Skeletal muscle tissue (tissue), 5 donors: Measurements from ENCODE around the gene KIF5A. TPM values are rescaled to one million over a fixed set of nuclear protein-coding genes. Genes with fewer than 3 reads are reported as not detected.

ENCODE experiments used
- H3K27ac ChIP-seq: one replicate; pipeline ENCODE4 v1.7.0; 2013; ENCODE audit warnings: mild to moderate bottlenecking, low read depth, low read length, inconsistent platforms
- H3K27me3 ChIP-seq, 3 donors: one replicate each; pipeline ENCODE4 v1.7.0; 2013; ENCODE audit warnings: low read length in 3 of 3; ENCODE audit not compliant: control insufficient read depth in 3 of 3, insufficient read depth in 3 of 3
- H3K36me3 ChIP-seq, 3 donors: one replicate each; pipeline ENCODE4 v1.7.0; 2013; ENCODE audit warnings: low read length in 3 of 3; ENCODE audit not compliant: control insufficient read depth in 3 of 3, insufficient read depth in 3 of 3
- H3K4me1 ChIP-seq, 3 donors: one replicate each; pipeline ENCODE4 v1.7.0; 2013; ENCODE audit warnings: low read length in 3 of 3, mild to moderate bottlenecking in 3 of 3; ENCODE audit not compliant: control insufficient read depth in 3 of 3, insufficient read depth in 3 of 3
- H3K4me3 ChIP-seq, 3 donors: one replicate each; pipeline ENCODE4 v1.7.0; 2013; ENCODE audit warnings: low read length in 3 of 3
- H3K9ac ChIP-seq, 3 donors: one replicate each; pipeline ENCODE4 v1.7.0; 2013; ENCODE audit warnings: low read length in 3 of 3, mild to moderate bottlenecking in 3 of 3, moderate library complexity in 2 of 3, low read depth in 1 of 3
- H3K9me3 ChIP-seq, 3 donors: one replicate each; pipeline ENCODE4 v1.7.0; 2013; ENCODE audit warnings: low read length in 3 of 3; ENCODE audit not compliant: control insufficient read depth in 3 of 3
- small RNA-seq: library from RNA; depleted of rRNA; stranded (forward); fragments of <200 nt; gene quantifications from one replicate; pipeline ENCODE3, GENCODE V24; 2014
- total RNA-seq: library from RNA; depleted of rRNA; stranded (reverse); fragments of >200 nt; gene quantifications from one replicate; pipeline ENCODE4 v1.2.3, GENCODE V29; 2014
- donor health status: Osteomylitis.

KIF5A gene
- total RNA-seq, 1 donor from 2014 or later: under 0.01 TPM

DNA sequence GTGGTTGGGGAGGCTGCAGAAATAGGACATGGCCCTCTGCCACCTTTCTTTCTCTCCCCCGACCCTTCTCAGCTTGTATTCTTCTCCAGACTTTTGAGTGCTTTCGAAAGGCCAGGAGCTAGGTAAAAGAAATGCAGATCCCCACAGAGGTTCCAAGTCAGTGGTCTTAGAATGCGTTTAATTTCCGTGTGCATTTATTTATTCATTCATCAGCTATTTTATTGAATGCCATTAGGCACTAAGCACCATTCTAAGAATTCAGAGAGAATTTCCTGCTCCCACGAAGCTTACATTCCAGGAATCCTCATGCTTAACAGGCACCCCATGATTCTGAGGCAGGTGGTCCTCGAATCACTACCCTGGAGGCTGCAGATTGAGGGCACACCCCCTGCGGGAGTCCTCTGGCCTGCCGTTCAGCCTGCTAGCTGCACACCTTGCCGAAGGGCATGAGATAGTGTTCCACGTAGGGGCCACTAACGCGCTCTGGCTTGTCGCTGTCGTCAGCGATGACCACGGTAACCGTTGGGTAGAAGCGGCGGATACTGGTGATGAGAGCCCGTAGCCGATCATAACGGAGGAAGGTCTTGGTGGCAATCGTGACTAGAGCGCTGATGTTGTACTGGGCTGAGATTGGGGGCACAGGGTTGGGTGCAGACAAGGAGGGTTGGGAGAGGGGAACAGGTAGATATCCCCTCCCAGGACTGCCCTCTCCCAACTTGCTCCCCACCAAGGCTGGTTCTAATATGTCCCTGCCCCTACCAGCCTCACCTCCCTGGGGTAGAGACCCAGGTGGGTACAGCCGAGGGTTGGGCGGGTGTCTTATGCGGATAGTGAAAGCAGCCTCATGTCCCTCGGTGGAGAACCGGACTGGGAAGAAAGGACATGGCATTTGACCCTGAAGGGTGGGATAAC is 78.7 kb downstream of the KIF5A start:
- H3K9ac ChIP-seq: no peak overlapping the region
- H3K9me3 ChIP-seq: no peaks in the 10 kb centered on the region
- peaks cover 0 to 10% (median 10%) of the 10 kb centered on the region in 3 donors for H3K36me3 ChIP-seq
- peaks cover 2 to 20% (median 20%) of the 10 kb centered on the region in 3 donors for H3K4me1 ChIP-seq
- H3K27me3 ChIP-seq: peaks cover 29 to 55% (median 30%) of the 10 kb centered on the region in 3 donors
- no peak overlapping the region for H3K4me3 ChIP-seq
- no peak overlapping the region for H3K27ac ChIP-seq

DNA sequence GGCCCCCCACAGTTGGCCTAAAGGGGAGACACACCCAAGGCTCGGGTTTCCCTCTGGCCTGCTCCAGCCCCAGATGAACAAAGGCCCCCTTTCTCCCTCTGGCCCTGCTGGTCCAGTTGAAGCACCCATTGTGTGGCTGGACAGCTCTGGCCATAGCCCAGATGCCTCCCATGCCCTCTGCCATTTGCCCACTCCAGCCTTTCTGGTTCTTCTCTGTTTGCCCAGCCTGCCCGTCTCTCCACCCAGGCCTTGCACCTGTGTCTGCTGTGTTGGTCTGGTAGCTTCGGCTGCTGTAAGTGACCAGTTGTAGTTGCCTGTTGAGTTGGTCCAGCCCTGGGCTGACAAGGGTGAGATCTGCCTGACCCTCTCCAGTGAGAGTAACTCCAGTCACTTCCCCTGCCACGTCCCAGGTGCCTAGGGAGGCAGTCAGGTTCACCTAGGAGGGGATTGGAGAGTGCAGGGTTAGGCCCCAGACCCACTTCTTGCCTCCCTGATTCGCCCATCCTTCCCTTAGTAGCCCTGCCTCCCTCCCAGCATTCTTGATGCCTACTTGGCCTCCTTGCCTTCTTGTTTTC is 80.1 kb downstream of the KIF5A start:
- peaks cover 15 to 42% (median 19%) of the 10 kb centered on the region in 3 donors for H3K27me3 ChIP-seq
- no peaks in the 10 kb centered on the region for H3K9me3 ChIP-seq
- H3K4me3 ChIP-seq: no peak overlapping the region
- H3K27ac ChIP-seq: no peak overlapping the region
- H3K36me3 ChIP-seq: peaks cover 0 to 10% (median 10%) of the 10 kb centered on the region in 3 donors
- H3K9ac ChIP-seq: no peak overlapping the region
- H3K4me1 ChIP-seq: peaks cover 2 to 21% (median 20%) of the 10 kb centered on the region in 3 donors

DNA sequence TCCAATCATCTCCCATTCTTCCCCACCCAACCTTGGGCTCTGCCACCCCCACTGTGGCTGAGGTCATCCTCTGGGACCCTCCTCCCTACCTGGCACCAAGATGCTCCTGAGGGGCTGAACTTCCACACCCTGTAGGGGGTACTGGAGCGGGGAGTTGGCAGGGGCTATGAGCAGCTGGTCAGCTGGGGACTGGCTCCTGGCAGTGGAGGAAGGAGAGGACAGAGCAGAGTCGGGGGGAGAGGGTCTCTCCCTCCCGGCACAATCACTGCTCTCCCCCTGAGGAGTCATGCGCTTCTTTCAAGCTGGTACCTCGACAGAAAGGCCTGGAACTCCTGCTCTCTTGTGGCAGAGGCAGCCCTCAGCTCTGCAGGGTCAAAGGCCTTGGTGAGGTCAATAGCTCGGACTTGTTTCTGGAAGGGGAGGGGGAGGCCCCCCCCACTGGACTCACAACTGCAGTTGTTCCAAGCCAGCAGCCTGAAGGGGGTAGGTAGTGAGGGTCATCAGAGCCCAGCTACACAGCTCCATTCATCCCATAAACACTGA is 81.1 kb downstream of the KIF5A start:
- Histone ChIP-seq H3K4me1 (peaks cover 2 to 21% (median 20%) of the 10 kb centered on the region in 3 donors), H3K9me3 (no peaks in the 10 kb centered on the region), H3K36me3 (peaks cover 0 to 10% (median 10%) of the 10 kb centered on the region in 3 donors), H3K27me3 (peaks cover 12 to 36% (median 15%) of the 10 kb centered on the region in 3 donors), H3K4me3 (no peak overlapping the region), H3K9ac (peak overlapping the region in 1 of 3 donors; percentile 74), H3K27ac (no peak overlapping the region)

DNA sequence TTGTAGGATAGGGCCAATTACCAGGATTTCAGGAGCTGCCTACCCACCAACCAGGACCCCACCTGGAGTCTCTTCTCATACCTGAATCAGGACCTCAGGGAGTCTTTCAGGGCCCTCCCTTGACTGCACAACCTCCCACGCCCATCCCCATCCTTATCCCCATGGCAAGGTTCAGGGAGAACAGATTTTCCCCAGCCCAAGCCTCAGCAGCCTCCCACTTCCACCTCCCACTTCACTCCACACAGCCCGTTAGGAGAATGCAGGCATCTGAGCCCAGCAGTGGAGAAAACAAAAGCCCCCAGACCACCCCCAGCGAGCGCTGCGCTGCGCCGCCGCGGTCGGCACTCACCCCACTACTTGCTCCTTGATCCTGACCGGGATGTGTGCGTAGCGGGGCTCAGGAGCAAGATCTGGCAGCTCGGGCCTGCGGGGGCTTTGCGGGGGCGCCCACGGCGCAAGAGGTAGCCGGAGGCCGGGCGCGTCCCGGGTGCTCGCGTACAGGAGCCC is 81.8 kb downstream of the KIF5A start:
- Histone ChIP-seq H3K9me3 (no peaks in the 10 kb centered on the region), H3K4me1 (peaks cover 2 to 21% (median 20%) of the 10 kb centered on the region in 3 donors), H3K4me3 (peak overlapping the region; percentile 66 to 78 (median 76)), H3K27me3 (peaks cover 12 to 29% (median 14%) of the 10 kb centered on the region in 3 donors), H3K9ac (peak overlapping the region in 2 of 3 donors; percentile 74 to 76), H3K36me3 (peaks cover 0 to 10% (median 8%) of the 10 kb centered on the region in 3 donors), H3K27ac (no peak overlapping the region)

DNA sequence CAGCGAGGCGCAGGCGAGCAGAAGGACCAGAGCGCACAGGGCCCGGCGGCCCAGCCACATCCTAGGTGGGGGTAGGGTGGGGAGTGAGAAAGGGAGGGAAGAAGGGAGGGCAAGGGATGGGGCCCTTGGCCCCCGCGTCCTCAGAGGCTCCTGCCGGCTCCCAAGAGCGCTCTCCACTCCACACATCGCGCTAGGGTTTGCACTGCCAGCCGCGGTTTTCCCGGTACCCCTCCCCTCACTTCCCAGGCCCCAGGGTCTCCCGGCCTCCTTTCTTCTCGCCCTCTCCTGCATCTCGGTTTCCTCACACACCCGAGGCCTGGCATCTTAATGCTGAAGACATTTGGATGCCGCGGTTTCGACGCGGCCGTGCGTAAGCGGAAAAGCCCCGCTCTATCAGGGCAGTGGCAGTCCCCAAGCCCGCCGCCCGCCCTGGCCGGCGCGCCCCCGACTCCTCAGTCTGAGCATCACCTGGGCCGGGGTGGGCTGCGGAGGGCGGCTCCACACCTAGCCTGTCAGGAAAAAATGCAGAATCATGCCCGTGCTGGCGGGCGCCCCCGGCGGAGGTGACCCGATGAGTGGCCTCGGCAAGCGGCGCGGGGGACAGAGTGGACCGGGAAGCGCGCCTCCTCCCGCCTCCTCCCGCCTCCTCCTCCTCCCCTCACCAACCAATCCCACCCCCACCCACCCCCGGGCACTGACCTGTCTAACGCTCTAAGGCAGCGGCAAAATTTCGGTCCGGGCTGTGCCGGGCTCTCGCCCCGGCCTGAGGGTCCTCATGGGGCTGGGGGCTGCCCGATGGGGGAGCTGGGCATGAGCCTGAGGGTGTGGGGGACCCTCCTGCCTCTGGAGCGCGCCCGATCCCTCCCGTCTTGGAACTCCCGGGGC is 82.5 kb downstream of the KIF5A start:
- Histone ChIP-seq H3K27ac (no peak overlapping the region), H3K9ac (peak overlapping the region; percentile 33 to 76 (median 74)), H3K4me1 (peaks cover 2 to 21% (median 20%) of the 10 kb centered on the region in 3 donors), H3K4me3 (peak overlapping the region; percentile 66 to 78 (median 76)), H3K27me3 (peaks cover 10 to 28% (median 12%) of the 10 kb centered on the region in 3 donors), H3K36me3 (peaks cover 0 to 10% (median 8%) of the 10 kb centered on the region in 3 donors), H3K9me3 (no peaks in the 10 kb centered on the region)

DNA sequence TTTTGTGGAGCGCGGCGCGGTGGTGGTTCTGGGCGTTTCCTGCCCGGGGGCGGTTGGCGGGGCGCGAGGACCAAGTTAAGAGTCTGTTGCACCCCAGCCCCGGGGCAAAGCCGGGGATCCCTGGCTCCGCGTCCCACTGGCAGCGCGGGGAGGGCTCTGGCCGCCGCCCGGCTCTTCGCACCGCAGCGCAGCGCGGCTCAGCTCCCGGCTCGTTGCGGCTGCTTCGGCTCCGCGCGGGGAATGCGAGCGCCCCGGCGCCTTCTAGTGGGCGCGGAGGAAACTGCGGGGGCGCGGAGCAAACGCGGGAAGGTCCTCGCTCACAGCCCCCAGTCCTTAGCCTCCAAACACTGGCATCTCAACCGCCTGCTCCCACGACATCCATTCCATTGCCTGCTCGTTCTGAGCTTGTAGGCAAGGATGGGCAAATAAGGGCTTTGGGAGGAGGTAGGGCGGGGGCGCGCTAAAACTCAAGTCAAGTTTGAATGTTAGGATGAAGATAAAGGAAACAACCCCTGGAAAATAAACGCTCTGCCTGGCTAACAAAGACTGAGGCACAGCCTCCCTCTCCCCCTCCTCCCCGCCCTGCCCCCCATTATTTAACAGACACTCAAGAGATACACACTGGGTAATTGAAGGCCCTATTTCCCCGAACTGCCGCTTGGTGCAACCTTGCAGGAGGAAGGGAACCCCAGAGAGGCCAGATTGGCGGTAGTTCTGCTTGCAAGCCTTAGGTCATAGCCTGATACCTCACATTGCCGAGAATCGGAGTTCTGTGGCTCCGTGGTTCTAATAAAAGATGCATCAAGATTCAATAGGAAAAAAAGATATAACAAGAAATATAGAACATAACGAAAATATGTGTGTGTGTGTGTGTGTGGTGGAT is 83.4 kb downstream of the KIF5A start, which contains the start of gene B4GALNT1:
TSS of gene B4GALNT1 (minus strand) at position 244 of the 883 bp plus-strand sequence. CDS start 1,069 bp downstream, outside the sequence.
- Histone ChIP-seq H3K9ac (peak within 1 kb of the TSS; percentile 33 to 76 (median 74)), H3K27me3 (peaks cover 7 to 19% (median 10%) of the 10 kb centered on the region in 3 donors), H3K9me3 (no peaks in the 10 kb centered on the region), H3K36me3 (peaks cover 0 to 9% (median 8%) of the 10 kb centered on the region in 3 donors), H3K4me3 (peak within 1 kb of the TSS; percentile 66 to 78 (median 76)), H3K27ac (no peak within 1 kb of the TSS), H3K4me1 (peaks cover 2 to 21% (median 20%) of the 10 kb centered on the region in 3 donors)

Small RNA genes lying within 50 kb of the gene (small RNA-seq; reads per million reads assigned to genes)
- not detected for gene MIR616

Other genes with a start within 250 kb of the KIF5A start
- gene R3HDM2, start 119.0 kb upstream of the KIF5A start, total RNA-seq: 9.9 TPM
- gene INHBC, start 115.3 kb upstream of the KIF5A start, total RNA-seq: not detected
- gene INHBE, start 94.7 kb upstream of the KIF5A start, total RNA-seq: 1.0 TPM
- 5.2 TPM for gene GLI1, start 90.3 kb upstream of the KIF5A start, total RNA-seq
- gene ARHGAP9, start 70.2 kb upstream of the KIF5A start, total RNA-seq: 5.2 TPM
- 68.4 TPM for gene MARS1, start 62.0 kb upstream of the KIF5A start, total RNA-seq
- 11.5 TPM for gene DDIT3, start 29.5 kb upstream of the KIF5A start, total RNA-seq
- 2.6 TPM for gene MBD6, start 27.2 kb upstream of the KIF5A start, total RNA-seq
- gene DCTN2, start 2.9 kb upstream of the KIF5A start, total RNA-seq: 79.9 TPM
- gene PIP4K2C, start 41.1 kb downstream of the KIF5A start, total RNA-seq: 5.7 TPM
- gene DTX3, start 54.8 kb downstream of the KIF5A start, total RNA-seq: 7.8 TPM
- 23.0 TPM for gene ARHGEF25, start 61.4 kb downstream of the KIF5A start, total RNA-seq
- gene B4GALNT1, start 83.2 kb downstream of the KIF5A start, total RNA-seq: 3.1 TPM
- gene OS9, start 144.1 kb downstream of the KIF5A start, total RNA-seq: 148 TPM
- gene AGAP2, start 188.7 kb downstream of the KIF5A start, total RNA-seq: 2.1 TPM
- gene TSPAN31, start 195.0 kb downstream of the KIF5A start, total RNA-seq: 57.9 TPM
- 78.8 TPM for gene CDK4, start 202.3 kb downstream of the KIF5A start, total RNA-seq
- gene MARCHF9, start 205.1 kb downstream of the KIF5A start, total RNA-seq: 4.7 TPM
- under 0.01 TPM for gene CYP27B1, start 217.0 kb downstream of the KIF5A start, total RNA-seq
- gene METTL1, start 222.1 kb downstream of the KIF5A start, total RNA-seq: 5.7 TPM
- 4.2 TPM for gene EEF1AKMT3, start 222.6 kb downstream of the KIF5A start, total RNA-seq
- gene TSFM, start 232.7 kb downstream of the KIF5A start, total RNA-seq: 17.2 TPM